DND-41 (cell line): ENCODE data around the gene CCNJL.

Experiments
- ATAC-seq: fragments of 200-7000 bp; cut with Tn5 transposase; 3 replicates; pipeline ENCODE4 v1.9.1; 2021; ENCODE audit warnings: low read depth; ENCODE audit not compliant: insufficient read depth
- DNase-seq: peaks from one replicate; pipeline ENCODE4 v3.0.0-alpha.2; 2020
- H2AFZ ChIP-seq: 2 replicates; pipeline ENCODE4 v1.6.0; 2012; ENCODE audit warnings: low read depth, low read length
- H3K27ac ChIP-seq: 2 replicates; pipeline ENCODE4 v1.5.1; 2012; ENCODE audit warnings: low read length, inconsistent platforms
- H3K27me3 ChIP-seq: fragments of 200-600 bp; sonication (generic); 2 replicates; pipeline ENCODE4 v1.6.0; 2012; ENCODE audit warnings: low read length, mild to moderate bottlenecking, inconsistent platforms; ENCODE audit not compliant: insufficient read depth, poor library complexity
- H3K36me3 ChIP-seq: 2 replicates; pipeline ENCODE4 v1.5.1; 2012; ENCODE audit warnings: low read length, inconsistent platforms; ENCODE audit not compliant: insufficient read depth
- H3K4me1 ChIP-seq: 2 replicates; pipeline ENCODE4 v1.5.1; 2012; ENCODE audit warnings: mild to moderate bottlenecking, low read length; ENCODE audit not compliant: insufficient read depth
- H3K4me2 ChIP-seq: 2 replicates; pipeline ENCODE4 v1.6.0; 2012; ENCODE audit warnings: mild to moderate bottlenecking, moderate library complexity, low read length, inconsistent platforms; ENCODE audit not compliant: insufficient read depth
- H3K4me3 ChIP-seq, 2 experiments: fragments of 200-600 bp in 1 of 2; shearing (Covaris generic) in 1 of 2; 2 replicates each; pipeline ENCODE4 v1.5.1; 2012 to 2016; ENCODE audit warnings: inconsistent platforms in 2 of 2, low read length in 2 of 2, mild to moderate bottlenecking in 2 of 2, low read depth in 1 of 2, moderate library complexity in 1 of 2
- H3K79me2 ChIP-seq: 2 replicates; pipeline ENCODE4 v1.6.0; 2012; ENCODE audit warnings: low read length, inconsistent platforms; ENCODE audit not compliant: insufficient read depth
- H3K9ac ChIP-seq: 2 replicates; pipeline ENCODE4 v1.6.0; 2012; ENCODE audit warnings: low read depth, mild to moderate bottlenecking, inconsistent platforms, low read length, moderate library complexity
- H3K9me3 ChIP-seq: 2 replicates; pipeline ENCODE4 v1.5.1; 2012; ENCODE audit warnings: low read length, moderate library complexity, mild to moderate bottlenecking, inconsistent platforms; ENCODE audit not compliant: insufficient read depth, severe bottlenecking
- H4K20me1 ChIP-seq: 2 replicates; pipeline ENCODE4 v1.6.0; 2012; ENCODE audit warnings: low read length; ENCODE audit not compliant: insufficient read depth
- EZH2 ChIP-seq: IDR thresholded peaks from 3 replicates; pipeline ENCODE4 v1.6.1; 2012; ENCODE audit warnings: borderline replicate concordance, low read depth, mild to moderate bottlenecking, moderate library complexity, low read length, inconsistent platforms; ENCODE audit not compliant: severe bottlenecking
- TF ChIP-seq, protein P1 (sequence below): IDR thresholded peaks from 2 replicates; pipeline ENCODE4 v1.5.1; 2012; ENCODE audit warnings: borderline replicate concordance, low read length, moderate library complexity, mild to moderate bottlenecking; ENCODE audit not compliant: poor library complexity, severe bottlenecking; ENCODE audit errors: extremely low read depth

CCNJL gene

DNA sequence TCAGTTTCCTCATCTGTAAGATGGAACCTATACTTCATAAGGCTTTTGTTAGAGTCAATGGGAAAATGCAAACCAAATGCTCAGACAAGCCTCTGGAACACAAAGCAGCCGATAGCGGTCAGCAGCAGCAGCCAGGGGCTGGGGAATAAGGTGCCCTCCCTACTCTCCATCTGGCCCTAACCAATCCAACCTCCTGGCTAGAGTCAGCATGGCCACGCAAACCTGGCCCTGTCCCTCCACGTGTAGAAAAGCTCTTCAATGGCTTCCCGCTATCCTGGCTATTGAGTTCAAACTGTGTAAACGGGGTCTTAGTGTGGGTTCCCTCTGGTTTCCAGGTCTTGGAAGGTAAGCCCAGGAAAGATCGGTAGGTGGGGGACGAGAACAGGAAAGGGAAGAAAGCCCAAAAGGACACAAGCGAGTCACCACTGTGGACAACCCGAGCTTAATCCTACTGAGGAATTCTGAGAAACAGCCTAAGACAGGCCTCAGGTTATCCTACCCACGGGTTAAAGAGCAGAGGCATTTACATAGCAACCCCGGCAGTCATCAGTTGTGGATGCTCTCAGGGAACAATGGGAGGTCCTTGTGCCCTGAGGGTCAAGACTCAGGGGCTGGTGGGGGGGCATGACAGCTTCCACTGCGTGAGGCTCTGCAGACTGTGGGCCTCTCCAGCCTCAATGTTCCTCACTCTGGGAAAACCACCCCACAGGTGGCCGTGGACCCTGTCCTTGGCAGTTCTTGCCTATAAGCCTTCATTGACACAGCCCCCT lies 52.2 kb downstream of the CCNJL start:
- Histone ChIP-seq H3K27me3 (no peaks in the 10 kb centered on the region), H3K36me3 (no peaks in the 10 kb centered on the region), H3K4me3 (no peak overlapping the region), H3K4me2 (no peak overlapping the region), H3K9ac (no peak overlapping the region), H2AFZ (no peak overlapping the region), H4K20me1 (no peaks in the 10 kb centered on the region), H3K27ac (no peak overlapping the region), H3K79me2 (no peaks in the 10 kb centered on the region), H3K9me3 (no peaks in the 10 kb centered on the region), H3K4me1 (peaks cover 11% of the 10 kb centered on the region)
- TF ChIP-seq, protein P1, sequence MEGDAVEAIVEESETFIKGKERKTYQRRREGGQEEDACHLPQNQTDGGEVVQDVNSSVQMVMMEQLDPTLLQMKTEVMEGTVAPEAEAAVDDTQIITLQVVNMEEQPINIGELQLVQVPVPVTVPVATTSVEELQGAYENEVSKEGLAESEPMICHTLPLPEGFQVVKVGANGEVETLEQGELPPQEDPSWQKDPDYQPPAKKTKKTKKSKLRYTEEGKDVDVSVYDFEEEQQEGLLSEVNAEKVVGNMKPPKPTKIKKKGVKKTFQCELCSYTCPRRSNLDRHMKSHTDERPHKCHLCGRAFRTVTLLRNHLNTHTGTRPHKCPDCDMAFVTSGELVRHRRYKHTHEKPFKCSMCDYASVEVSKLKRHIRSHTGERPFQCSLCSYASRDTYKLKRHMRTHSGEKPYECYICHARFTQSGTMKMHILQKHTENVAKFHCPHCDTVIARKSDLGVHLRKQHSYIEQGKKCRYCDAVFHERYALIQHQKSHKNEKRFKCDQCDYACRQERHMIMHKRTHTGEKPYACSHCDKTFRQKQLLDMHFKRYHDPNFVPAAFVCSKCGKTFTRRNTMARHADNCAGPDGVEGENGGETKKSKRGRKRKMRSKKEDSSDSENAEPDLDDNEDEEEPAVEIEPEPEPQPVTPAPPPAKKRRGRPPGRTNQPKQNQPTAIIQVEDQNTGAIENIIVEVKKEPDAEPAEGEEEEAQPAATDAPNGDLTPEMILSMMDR, result no peak
- TF ChIP-seq EZH2, result no peak
- ATAC-seq, result no peak
- DNase-seq, result no peak

DNA sequence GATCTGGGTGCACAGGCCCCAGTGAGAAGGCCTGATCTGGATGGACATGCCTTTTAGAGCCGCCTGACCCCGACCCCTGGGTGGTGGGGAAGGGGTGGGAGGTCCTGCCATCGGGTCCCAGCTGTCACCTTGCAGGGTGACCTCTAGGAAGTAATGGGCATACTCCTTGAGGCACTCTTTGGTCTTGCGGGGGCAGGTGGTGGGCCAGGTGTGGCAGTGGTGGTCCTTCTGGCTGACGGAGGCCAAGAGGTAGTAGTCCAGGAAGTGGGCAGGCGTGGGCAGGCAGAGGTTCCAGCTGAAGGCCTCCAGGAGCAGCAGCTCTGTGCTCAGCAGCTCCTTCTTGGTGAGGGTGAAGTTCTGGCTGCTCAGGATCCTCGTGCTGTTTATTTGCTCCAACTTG lies 53.0 kb downstream of the CCNJL start:
- H3K4me3 ChIP-seq, result no peak overlapping the region
- no peak overlapping the region for H3K9ac ChIP-seq
- no peaks in the 10 kb centered on the region for H4K20me1 ChIP-seq
- H3K36me3 ChIP-seq, result no peaks in the 10 kb centered on the region
- TF ChIP-seq, protein P1, result no peak
- no peak for TF ChIP-seq EZH2
- no peak overlapping the region for H2AFZ ChIP-seq
- DNase-seq, result no peak
- ATAC-seq, result no peak
- no peak overlapping the region for H3K4me2 ChIP-seq
- no peaks in the 10 kb centered on the region for H3K79me2 ChIP-seq
- peaks cover 11% of the 10 kb centered on the region for H3K4me1 ChIP-seq
- no peak overlapping the region for H3K27ac ChIP-seq
- H3K9me3 ChIP-seq, result no peaks in the 10 kb centered on the region
- no peaks in the 10 kb centered on the region for H3K27me3 ChIP-seq

DNA sequence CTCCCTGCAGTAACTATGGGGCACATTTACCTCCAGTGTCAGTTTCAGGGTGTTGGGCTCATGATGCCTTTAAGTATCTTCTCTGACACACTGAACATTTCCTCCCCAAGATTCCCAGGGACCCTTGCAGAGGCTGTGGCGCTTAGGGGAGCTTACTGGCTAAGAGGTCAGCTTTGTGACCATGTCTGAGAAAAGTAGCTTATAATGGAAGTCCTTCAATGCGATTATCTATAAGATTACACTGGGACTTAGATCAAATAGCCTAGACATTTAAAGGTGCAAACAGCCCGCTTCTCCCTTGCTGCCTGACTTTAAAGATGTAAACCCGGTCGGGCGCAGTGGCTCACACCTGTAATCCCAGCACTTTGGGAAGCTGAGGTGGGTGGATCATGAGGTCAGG lies 57.7 kb downstream of the CCNJL start:
- Histone ChIP-seq H4K20me1 (no peaks in the 10 kb centered on the region), H3K27ac (no peak overlapping the region), H3K27me3 (no peaks in the 10 kb centered on the region), H3K4me2 (no peak overlapping the region), H3K36me3 (peaks cover 4% of the 10 kb centered on the region; the same call in 1 of the 2 replicates), H3K4me1 (no peaks in the 10 kb centered on the region), H3K9me3 (no peaks in the 10 kb centered on the region), H2AFZ (no peak overlapping the region), H3K4me3 (no peak overlapping the region), H3K79me2 (no peaks in the 10 kb centered on the region), H3K9ac (no peak overlapping the region)
- DNase-seq (no peak), ATAC-seq (no peak)
- TF ChIP-seq, protein P1, result no peak
- no peak for TF ChIP-seq EZH2
